SK-N-SH (cell line): ENCODE results near the gene NISCH.

ENCODE experiments used
- CTCF ChIP-seq: fragments of 200-600 bp; sonication (generic); IDR thresholded peaks from 2 replicates; pipeline ENCODE4 v1.6.1; 2017; ENCODE audit warnings: antibody characterized with exemption, mild to moderate bottlenecking, moderate library complexity
- GATA2 ChIP-seq: sonication (generic); formaldehyde crosslinking; IDR thresholded peaks from 2 replicates; pipeline ENCODE4 v1.5.0; 2020; ENCODE audit warnings: mild to moderate bottlenecking, missing genetic modification reagents
- MAX ChIP-seq: IDR thresholded peaks from 2 replicates; pipeline ENCODE4 v1.4.0; 2012; ENCODE audit warnings: low read depth
- REST ChIP-seq: IDR thresholded peaks from 2 replicates; pipeline ENCODE4 v1.6.1; 2012; ENCODE audit warnings: mild to moderate bottlenecking, low read depth, low read length, moderate library complexity
- RXRA ChIP-seq: IDR thresholded peaks from 2 replicates; pipeline ENCODE4 v1.4.0; 2012; ENCODE audit warnings: low read depth, mild to moderate bottlenecking, borderline replicate concordance
- TAF1 ChIP-seq: IDR thresholded peaks from 2 replicates; pipeline ENCODE4 v1.6.1; 2012; ENCODE audit warnings: low read depth, mild to moderate bottlenecking, low read length, moderate library complexity, borderline replicate concordance

GRCh38 chr3:52520716-52521487 is 65.5 kb downstream of the NISCH start:
- TF ChIP-seq GATA2 (CRISPR knock-in tag) (no peak), CTCF (no peak), TAF1 (no peak), REST (no peak), RXRA (no peak), MAX (no peak)
